A549 (cell line): ENCODE data around the gene SPPL2B.

Source experiments
- CTCF ChIP-seq: fragments of >200 bp; sonication (Bioruptor Twin); formaldehyde crosslinking; IDR thresholded peaks from 3 replicates; pipeline ENCODE4 v1.5.1; 2016
- EHF ChIP-seq: fragments of 250-450 bp; sonication (Bioruptor Pico); IDR thresholded peaks from 2 replicates; pipeline ENCODE4 v1.5.0; 2020; ENCODE audit warnings: mild to moderate bottlenecking
- EP300 ChIP-seq, 2 experiments: fragments of >200 bp; sonication (Bioruptor Twin); formaldehyde crosslinking; IDR thresholded peaks; 2 replicates in 1 of 2; 3 replicates in 1 of 2; pipeline ENCODE4 v1.6.1; 2016 to 2017
- HES2 ChIP-seq: fragments of >200 bp; sonication (Bioruptor Twin); formaldehyde crosslinking; IDR thresholded peaks from 2 replicates; pipeline ENCODE4 v1.6.1; 2016
- POLR2A ChIP-seq: IDR thresholded peaks from 2 replicates; pipeline ENCODE4 v1.6.1; 2012; ENCODE audit warnings: mild to moderate bottlenecking, low read length
- REST ChIP-seq: fragments of 200-600 bp; sonication (generic); IDR thresholded peaks from 2 replicates; pipeline ENCODE4 v1.6.1; 2016; ENCODE audit warnings: antibody characterized with exemption, mild to moderate bottlenecking, moderate library complexity

DNA sequence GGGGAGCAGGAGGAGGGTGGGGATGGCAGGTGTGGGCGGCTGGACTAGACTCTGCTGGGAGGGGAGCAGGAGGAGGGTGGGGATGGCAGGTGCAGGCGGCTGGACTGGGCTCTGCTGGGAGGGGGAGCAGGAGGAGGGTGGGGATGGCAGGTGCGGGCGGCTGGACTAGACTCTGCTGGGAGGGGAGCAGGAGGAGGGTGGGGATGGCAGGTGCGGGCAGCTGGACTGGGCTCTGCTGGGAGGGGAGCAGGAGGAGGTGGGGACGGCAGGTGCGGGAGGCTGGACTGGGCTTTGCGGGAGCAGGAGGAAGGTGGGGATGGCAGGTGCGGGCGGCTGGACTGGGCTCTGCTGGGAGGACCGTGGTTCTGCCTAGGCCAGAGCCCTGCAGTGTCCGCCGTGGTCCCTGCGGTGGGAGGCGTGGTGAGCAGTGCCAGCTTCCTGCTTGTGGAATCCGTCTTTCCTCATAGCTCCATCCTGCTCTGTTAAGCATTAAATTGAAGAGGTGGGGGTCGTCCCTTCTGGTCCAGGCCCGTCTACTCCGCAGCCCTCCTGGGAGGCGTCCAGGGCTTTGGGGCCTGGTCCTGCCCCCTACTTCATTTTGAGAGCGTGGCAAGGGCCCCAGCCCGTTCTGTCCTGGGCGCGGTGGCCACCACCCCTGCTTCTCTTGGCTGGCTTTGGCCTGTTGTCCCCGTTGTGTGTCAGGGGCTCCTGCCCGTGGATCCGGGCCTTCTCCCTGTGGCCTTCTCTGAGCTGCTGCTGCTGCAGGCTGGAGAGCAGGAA is 4.7 kb downstream of the SPPL2B start:
- TF ChIP-seq POLR2A = no peak
- no peak for TF ChIP-seq REST
- TF ChIP-seq HES2 = no peak
- no peak for TF ChIP-seq CTCF
- TF ChIP-seq EP300 (IDR thresholded peaks at IDR 0.05) = no peak
- no peak for TF ChIP-seq EHF (CRISPR knock-in tag)
